ENCODE results near the gene CNIH2.

The CNIH2 gene

DNA sequence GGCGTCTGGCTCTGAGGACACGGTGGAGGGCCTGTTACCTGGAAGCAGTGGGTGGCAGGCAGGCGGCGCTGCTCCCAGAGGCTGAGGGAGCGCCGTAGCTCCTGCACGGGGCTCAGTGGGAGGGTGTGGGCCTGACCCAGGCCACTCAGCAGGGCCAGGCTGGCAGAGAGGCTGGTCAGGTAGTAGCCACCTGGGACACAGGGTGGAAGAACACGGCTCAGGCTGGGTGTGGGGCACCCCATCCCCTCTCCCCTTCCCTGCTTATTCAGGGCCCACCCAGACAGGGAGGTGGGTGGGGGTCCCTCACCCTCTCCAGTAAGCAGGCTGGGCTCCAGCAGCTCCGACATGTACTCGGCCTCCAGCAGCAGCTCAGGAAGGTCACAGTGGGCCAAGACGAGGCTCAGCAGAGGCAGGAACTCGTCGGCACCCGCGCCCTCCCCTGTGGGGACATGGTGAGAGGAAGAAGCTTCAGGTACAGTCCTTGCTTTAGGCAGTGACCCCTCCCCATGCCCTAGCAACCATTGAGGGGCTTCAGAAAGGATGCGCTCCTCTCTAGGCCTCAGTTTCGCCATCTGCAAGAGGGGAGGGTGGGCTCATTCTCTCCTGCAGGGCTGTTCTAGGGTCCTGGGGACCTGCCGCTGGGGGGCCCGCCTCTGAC is 55.4 kb downstream of the CNIH2 start:
- no peak for DNase-seq

Data from CD4-positive, alpha-beta T cell treated with Interleukin-12 subunit alpha and Interleukin-12 subunit beta, for 1 hour (primary cell).